PC-3 (cell line): ENCODE results near the gene SINHCAF.

ENCODE experiments used
- CTCF ChIP-seq: fragments of 300-600 bp; sonication (generic); conservative IDR thresholded peaks from 2 replicates; pipeline ENCODE4 v1.5.1; 2017; ENCODE audit warnings: antibody characterized with exemption, low read depth, mild to moderate bottlenecking, low read length
- EZH2 ChIP-seq: fragments of 300-600 bp; sonication (generic); IDR thresholded peaks from one replicate; pipeline ENCODE4 v1.6.1; 2017; ENCODE audit warnings: antibody characterized with exemption, mild to moderate bottlenecking, low read length; ENCODE audit not compliant: unreplicated experiment
- EZH2phosphoT487 ChIP-seq: fragments of 300-600 bp; sonication (generic); IDR thresholded peaks from 2 replicates; pipeline ENCODE4 v1.6.1; 2018; ENCODE audit warnings: mild to moderate bottlenecking, antibody characterized with exemption, low read length, borderline replicate concordance

- TF ChIP-seq CTCF, result no peak
- no peak for TF ChIP-seq EZH2
- no peak for TF ChIP-seq EZH2phosphoT487
Measured at GRCh38 chr12:31312431-31312830, 13.5 kb downstream of the SINHCAF start.
